HEK293 (cell line): ENCODE results near the gene CCDC179.

ENCODE experiments used
- CTCF ChIA-PET: fragments of 350-600 bp; formaldehyde crosslinking; extraction: SDS; loops from one replicate; lab custom pipeline; 2021; ENCODE audit warnings: antibody characterized with exemption; lab: Yijun Ruan, JAX
- POLR2A ChIA-PET: fragments of 300-600 bp; formaldehyde crosslinking; extraction: SDS; loops from one replicate; lab custom pipeline; 2020; ENCODE audit warnings: antibody characterized with exemption, inconsistent platforms; lab: Yijun Ruan, JAX
- H3K27ac ChIP-seq: fragments of 200-500 bp; sonication (Bioruptor generic); 2 replicates; pipeline ENCODE4 v1.5.1; 2014; ENCODE audit warnings: low read depth, low read length, control low read depth, inconsistent platforms; ENCODE audit errors: extremely low read depth
- H3K36me3 ChIP-seq, 2 experiments: fragments of 200-500 bp in 1 of 2; sonication (Bioruptor generic) in 1 of 2; 1 replicate in 1 of 2; 2 replicates in 1 of 2; pipeline ENCODE4 v1.5.1; 2014 to 2017; ENCODE audit warnings: inconsistent platforms in 2 of 2, low read length in 2 of 2; ENCODE audit not compliant: control insufficient read depth in 2 of 2, insufficient read depth in 1 of 2
- H3K4me1 ChIP-seq: fragments of 200-500 bp; sonication (Bioruptor generic); 2 replicates; pipeline ENCODE4 v1.5.1; 2014; ENCODE audit warnings: mild to moderate bottlenecking, low read length, inconsistent platforms; ENCODE audit not compliant: control insufficient read depth, insufficient read depth
- H3K4me3 ChIP-seq: 2 replicates; pipeline ENCODE4 v1.5.1; 2011; ENCODE audit warnings: low read depth, mild to moderate bottlenecking, control low read depth, low read length, moderate library complexity
- H3K9me3 ChIP-seq: fragments of 200-500 bp; sonication (Bioruptor generic); 2 replicates; pipeline ENCODE4 v1.5.1; 2014; ENCODE audit warnings: low read depth, low read length, inconsistent platforms; ENCODE audit not compliant: control insufficient read depth, insufficient read depth
- AEBP2 ChIP-seq: fragments of 450-650 bp; formaldehyde crosslinking; IDR thresholded peaks from 2 replicates; pipeline ENCODE4 v1.5.1; 2016; ENCODE audit warnings: missing biosample characterization, missing genetic modification characterization, borderline replicate concordance
- HOXA7 ChIP-seq: sonication (generic); formaldehyde crosslinking; IDR thresholded peaks from 2 replicates; pipeline ENCODE4 v1.8.1; 2022; ENCODE audit warnings: missing genetic modification reagents, borderline replicate concordance
- PRDM2 ChIP-seq: fragments of 450-650 bp; formaldehyde crosslinking; IDR thresholded peaks from 2 replicates; pipeline ENCODE4 v1.5.1; 2016; ENCODE audit warnings: missing biosample characterization, missing genetic modification characterization, borderline replicate concordance
- RBAK ChIP-seq: fragments of 450-650 bp; formaldehyde crosslinking; IDR thresholded peaks from 2 replicates; pipeline ENCODE4 v1.5.1; 2016; ENCODE audit warnings: missing biosample characterization, missing genetic modification characterization
- SCRT1 ChIP-seq: fragments of 450-650 bp; formaldehyde crosslinking; IDR thresholded peaks from 2 replicates; pipeline ENCODE4 v1.5.1; 2016; ENCODE audit warnings: missing biosample characterization, missing genetic modification characterization, borderline replicate concordance
- ZBTB7A ChIP-seq: fragments of 450-650 bp; formaldehyde crosslinking; IDR thresholded peaks from 2 replicates; pipeline ENCODE4 v1.5.1; 2016; ENCODE audit warnings: low read depth, missing biosample characterization, missing genetic modification characterization
- ZFP69B ChIP-seq: fragments of 450-650 bp; formaldehyde crosslinking; IDR thresholded peaks from 2 replicates; pipeline ENCODE4 v1.5.1; 2016; ENCODE audit warnings: missing biosample characterization, missing genetic modification characterization
- ZNF169 ChIP-seq: fragments of 450-650 bp; formaldehyde crosslinking; IDR thresholded peaks from 2 replicates; pipeline ENCODE4 v1.5.1; 2016; ENCODE audit warnings: missing biosample characterization, missing genetic modification characterization
- ZNF18 ChIP-seq: fragments of 450-650 bp; formaldehyde crosslinking; IDR thresholded peaks from 2 replicates; pipeline ENCODE4 v1.5.1; 2016; ENCODE audit warnings: missing biosample characterization, missing genetic modification characterization
- ZNF280D ChIP-seq: fragments of 450-650 bp; formaldehyde crosslinking; IDR thresholded peaks from 2 replicates; pipeline ENCODE4 v1.5.1; 2016; ENCODE audit warnings: missing biosample characterization, missing genetic modification characterization
- ZNF311 ChIP-seq: fragments of 450-650 bp; formaldehyde crosslinking; IDR thresholded peaks from 2 replicates; pipeline ENCODE4 v1.5.1; 2017; ENCODE audit warnings: missing biosample characterization, missing genetic modification characterization, borderline replicate concordance
- ZNF488 ChIP-seq: fragments of 450-650 bp; formaldehyde crosslinking; IDR thresholded peaks from 2 replicates; pipeline ENCODE4 v1.5.1; 2016; ENCODE audit warnings: missing biosample characterization, missing genetic modification characterization
- ZNF600 ChIP-seq: fragments of 450-650 bp; formaldehyde crosslinking; IDR thresholded peaks from 2 replicates; pipeline ENCODE4 v1.5.1; 2016; ENCODE audit warnings: missing biosample characterization, missing genetic modification characterization
- ZNF654 ChIP-seq: fragments of 450-650 bp; formaldehyde crosslinking; IDR thresholded peaks from 2 replicates; pipeline ENCODE4 v1.5.1; 2016; ENCODE audit warnings: low read depth, missing biosample characterization, missing genetic modification characterization
- ZNF660 ChIP-seq: fragments of 450-650 bp; IDR thresholded peaks from 2 replicates; pipeline ENCODE4 v1.5.1; 2018; ENCODE audit warnings: missing biosample characterization, mild to moderate bottlenecking, missing genetic modification characterization
- ZNF768 ChIP-seq: fragments of 450-650 bp; formaldehyde crosslinking; IDR thresholded peaks from 2 replicates; pipeline ENCODE4 v1.5.1; 2018; ENCODE audit warnings: missing biosample characterization, mild to moderate bottlenecking, missing genetic modification characterization
- ZSCAN16 ChIP-seq: fragments of 450-650 bp; formaldehyde crosslinking; IDR thresholded peaks from 2 replicates; pipeline ENCODE4 v1.5.1; 2016; ENCODE audit warnings: missing biosample characterization, missing genetic modification characterization
- ZXDB ChIP-seq: fragments of 450-650 bp; formaldehyde crosslinking; IDR thresholded peaks from 2 replicates; pipeline ENCODE4 v1.5.1; 2016; ENCODE audit warnings: missing biosample characterization, missing genetic modification characterization

The CCDC179 gene

GRCh38 chr11:22878039-22878438 is 17.8 kb upstream of the CCDC179 start (continued):
- TF ChIP-seq AEBP2 (tag by site-specific recombination) (no peak), ZXDB (tag by site-specific recombination) (no peak), ZNF600 (tag by site-specific recombination) (no peak), ZFP69B (tag by site-specific recombination) (no peak)

GRCh38 chr11:22875869-22876473 is 15.7 kb upstream of the CCDC179 start:
- no peaks in the 10 kb centered on the region for H3K36me3 ChIP-seq
- ChIA-PET POLR2A (no interaction called here), CTCF (interaction anchor here (0.5 to 3.4 kb wide), 33 partner anchors 10 to 1998 kb away, joined by 3 to 19 read pairs (median 3); partner anchors contain the start of genes CCDC179 and SVIP)
- H3K4me3 ChIP-seq = no peak overlapping the region
- 0 out of 2 replicates have a peak, but pooled peaks have one; percentile 63 for TF ChIP-seq ZNF660
- TF ChIP-seq ZNF488 (tag by site-specific recombination) = no peak
- no peak for TF ChIP-seq ZNF18 (tag by site-specific recombination)
- no peak for TF ChIP-seq HOXA7 (CRISPR knock-in tag)
- no peak for TF ChIP-seq ZSCAN16
- TF ChIP-seq ZNF654 (tag by site-specific recombination) = peak; percentile 97
- TF ChIP-seq ZNF280D (tag by site-specific recombination) = no peak
- no peak for TF ChIP-seq ZNF768 (tag by site-specific recombination)
- TF ChIP-seq RBAK (tag by site-specific recombination) = no peak
- H3K4me1 ChIP-seq = no peaks in the 10 kb centered on the region
- H3K9me3 ChIP-seq = no peaks in the 10 kb centered on the region
- H3K27ac ChIP-seq = no peak overlapping the region

- no peak overlapping the region for H3K27ac ChIP-seq
- H3K4me3 ChIP-seq = no peak overlapping the region
- H3K9me3 ChIP-seq = no peaks in the 10 kb centered on the region
- H3K36me3 ChIP-seq = no peaks in the 10 kb centered on the region
- CTCF ChIA-PET = no interaction called here
- POLR2A ChIA-PET = no interaction called here
- no peaks in the 10 kb centered on the region for H3K4me1 ChIP-seq
- TF ChIP-seq ZNF169 = no peak
- TF ChIP-seq SCRT1 (tag by site-specific recombination) = no peak
- TF ChIP-seq ZBTB7A (tag by site-specific recombination) = no peak
- no peak for TF ChIP-seq AEBP2 (tag by site-specific recombination)
- no peak for TF ChIP-seq ZNF311
- no peak for TF ChIP-seq PRDM2 (tag by site-specific recombination)
Measured at GRCh38 chr11:22869325-22869724, 9.1 kb upstream of the CCDC179 start.
